ENCODE measurements around the gene R3HCC1L. TPM values are rescaled to one million over a fixed set of nuclear protein-coding genes. Genes with fewer than 3 reads are reported as not detected.

The R3HCC1L gene
- total RNA-seq, 3 donors from 2014 or later: 15.3 to 22.8 (median 18.8) TPM

GRCh38 chr10:98205351-98205750 lies 70.9 kb downstream of the R3HCC1L start:
- intact Hi-C loops (cut with DNase I, micrococcal nuclease): no loop called here
- H3K9me3 ChIP-seq: no peaks in the 10 kb centered on the region
- no peak for TF ChIP-seq CTCF (IDR thresholded peaks at IDR 0.05)
- H3K4me1 ChIP-seq (ENCODE audit: low read depth): no peaks in the 10 kb centered on the region
- ATAC-seq (no peak), DNase-seq (no peak)
- no peak overlapping the region for H3K4me3 ChIP-seq
- no peaks in the 10 kb centered on the region for H3K36me3 ChIP-seq (ENCODE audit: low read depth)

- ATAC-seq: no peak
- no peak overlapping the region for H3K4me3 ChIP-seq
- no peaks in the 10 kb centered on the region for H3K9me3 ChIP-seq
- no peaks in the 10 kb centered on the region for H3K36me3 ChIP-seq (ENCODE audit: low read depth)
- no peak for TF ChIP-seq CTCF (IDR thresholded peaks at IDR 0.05)
- intact Hi-C loops (cut with DNase I, micrococcal nuclease): no loop called here
- H3K4me1 ChIP-seq (ENCODE audit: low read depth): no peaks in the 10 kb centered on the region
- no peak for DNase-seq
Measured at GRCh38 chr10:98208925-98209324, 74.5 kb downstream of the R3HCC1L start.

- intact Hi-C loops (cut with DNase I, micrococcal nuclease): no loop called here
- no peaks in the 10 kb centered on the region for H3K36me3 ChIP-seq (ENCODE audit: low read depth)
- H3K9me3 ChIP-seq: no peaks in the 10 kb centered on the region
- TF ChIP-seq CTCF (IDR thresholded peaks at IDR 0.05): no peak
- ATAC-seq (peak; percentile 94), DNase-seq (peak in 1 of 3 donors; percentile 37)
- H3K4me3 ChIP-seq: no peak overlapping the region
- H3K4me1 ChIP-seq (ENCODE audit: low read depth): no peaks in the 10 kb centered on the region
Measured at GRCh38 chr10:98209441-98209840, 75.0 kb downstream of the R3HCC1L start.

DNA sequence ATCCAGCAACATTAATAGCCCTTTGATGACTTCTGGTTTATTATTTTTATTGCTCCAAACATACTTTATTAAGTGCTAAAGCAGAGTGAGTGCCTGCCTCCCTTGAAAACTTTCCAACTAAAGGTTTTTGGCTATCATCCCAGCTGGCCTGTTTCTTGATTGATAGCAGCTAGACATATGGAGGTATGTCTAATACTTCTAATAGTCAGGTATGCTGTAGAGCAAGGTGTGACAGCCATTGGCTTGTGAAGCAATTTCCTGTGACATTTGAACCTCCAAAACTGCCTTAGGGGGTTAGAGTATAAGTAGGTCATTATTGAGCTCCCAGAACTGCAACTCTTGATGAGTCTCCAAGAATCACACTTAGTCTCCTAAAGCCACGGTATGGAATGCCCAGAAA lies 77.7 kb downstream of the R3HCC1L start:
- Histone ChIP-seq H3K36me3 (ENCODE audit: low read depth) (no peaks in the 10 kb centered on the region), H3K4me1 (ENCODE audit: low read depth) (no peaks in the 10 kb centered on the region), H3K9me3 (no peaks in the 10 kb centered on the region), H3K4me3 (no peak overlapping the region)
- DNase-seq (no peak), ATAC-seq (no peak)
- TF ChIP-seq CTCF (IDR thresholded peaks at IDR 0.05): no peak
- intact Hi-C loops (cut with DNase I, micrococcal nuclease): no loop called here

GRCh38 chr10:98213740-98214139 lies 79.3 kb downstream of the R3HCC1L start:
- no peak for DNase-seq
- no peak for TF ChIP-seq CTCF (IDR thresholded peaks at IDR 0.05)

DNA sequence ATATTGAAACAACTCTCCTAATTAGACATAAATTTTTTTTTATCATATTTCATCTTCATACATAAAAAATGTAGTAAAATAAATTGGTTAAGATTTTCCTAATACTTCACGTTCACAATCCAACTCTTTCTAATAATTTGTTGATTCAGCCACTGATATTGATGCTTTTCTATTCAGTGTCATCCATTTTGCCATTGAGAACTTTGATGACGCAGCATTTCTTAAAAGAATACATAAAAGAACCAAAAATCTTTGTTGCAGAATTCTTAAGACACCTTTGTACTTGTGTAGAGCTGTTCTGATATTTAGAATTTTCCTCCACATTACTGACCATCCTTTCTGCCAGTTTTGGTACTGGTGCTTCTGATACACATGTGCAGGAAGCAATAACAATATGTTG lies 80.9 kb downstream of the R3HCC1L start:
- TF ChIP-seq CTCF (IDR thresholded peaks at IDR 0.05): no peak
- ATAC-seq (no peak), DNase-seq (no peak)
- Histone ChIP-seq H3K9me3 (peaks cover 5% of the 10 kb centered on the region), H3K36me3 (ENCODE audit: low read depth) (no peaks in the 10 kb centered on the region), H3K4me1 (ENCODE audit: low read depth) (no peaks in the 10 kb centered on the region), H3K4me3 (no peak overlapping the region)
- intact Hi-C loops (cut with DNase I, micrococcal nuclease): no loop called here

More at GRCh38 chr10:98213740-98214139, 79.3 kb downstream of the R3HCC1L start:
- no peaks in the 10 kb centered on the region for H3K36me3 ChIP-seq (ENCODE audit: low read depth)
- ATAC-seq: no peak
- H3K4me3 ChIP-seq: no peak overlapping the region
- intact Hi-C loops (cut with DNase I, micrococcal nuclease): no loop called here
- peaks cover 1% of the 10 kb centered on the region for H3K9me3 ChIP-seq
- no peaks in the 10 kb centered on the region for H3K4me1 ChIP-seq (ENCODE audit: low read depth)
